Measurements from ENCODE around the gene LCOR.

DNA sequence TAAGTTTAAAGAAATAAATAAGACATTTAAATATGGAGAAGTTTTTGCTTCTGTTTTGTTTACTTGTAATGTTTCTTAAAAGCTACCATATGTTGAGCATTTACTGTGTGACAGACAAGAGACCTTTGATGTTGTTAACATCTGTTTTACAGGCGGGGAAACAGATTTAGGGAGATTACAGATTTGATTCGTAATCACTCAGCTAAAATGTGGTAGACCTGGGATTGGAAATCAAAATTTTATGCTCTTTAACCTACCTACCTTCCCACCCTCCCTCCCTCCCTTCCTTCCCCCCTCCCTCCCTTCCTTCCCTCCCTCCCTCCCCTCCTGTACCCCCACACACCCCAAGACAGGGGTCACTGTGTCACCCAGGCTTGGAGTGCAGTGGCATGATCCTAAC lies 11.7 kb downstream of the LCOR start:
- TF ChIP-seq CTCF (IDR thresholded peaks at IDR 0.05), result no peak
- no peak for TF ChIP-seq POLR2A (IDR thresholded peaks at IDR 0.05)
- no peak for TF ChIP-seq EP300 (IDR thresholded peaks at IDR 0.05)
- TF ChIP-seq POLR2AphosphoS5 (IDR thresholded peaks at IDR 0.05), result no peak
